Stomach smooth muscle (tissue), 2 donors: ENCODE measurements around the gene CTNNA3.

Source experiments
- H3K27ac ChIP-seq: one replicate; pipeline ENCODE4 v1.7.0; 2013; ENCODE audit warnings: mild to moderate bottlenecking, low read length, inconsistent platforms
- H3K27me3 ChIP-seq, 2 donors: one replicate each; pipeline ENCODE4 v1.7.0; 2013; ENCODE audit warnings: low read length in 2 of 2; ENCODE audit not compliant: insufficient read depth in 2 of 2, control insufficient read depth in 1 of 2
- H3K36me3 ChIP-seq, 2 donors: one replicate each; pipeline ENCODE4 v1.7.0; 2013; ENCODE audit warnings: low read length in 2 of 2; ENCODE audit not compliant: control insufficient read depth in 2 of 2, insufficient read depth in 2 of 2
- H3K4me1 ChIP-seq: one replicate; pipeline ENCODE4 v1.7.0; 2013; ENCODE audit warnings: low read length; ENCODE audit not compliant: control insufficient read depth, insufficient read depth
- H3K4me3 ChIP-seq, 2 donors: one replicate each; pipeline ENCODE4 v1.7.0; 2013; ENCODE audit warnings: low read length in 2 of 2
- H3K9ac ChIP-seq, 2 donors: one replicate each; pipeline ENCODE4 v1.7.0; 2013; ENCODE audit warnings: low read length in 2 of 2, mild to moderate bottlenecking in 1 of 2
- H3K9me3 ChIP-seq, 2 donors: one replicate each; pipeline ENCODE4 v1.7.0; 2013; ENCODE audit warnings: low read length in 2 of 2; ENCODE audit not compliant: control insufficient read depth in 2 of 2
- donor health status: healthy.
- donor health status: Pancreatic carcinoma.

The CTNNA3 gene

GRCh38 chr10:66748217-66748616 is 947.8 kb downstream of the CTNNA3 start:
- Histone ChIP-seq H3K9ac (no peak overlapping the region), H3K36me3 (no peaks in the 10 kb centered on the region), H3K27ac (no peak overlapping the region), H3K9me3 (no peaks in the 10 kb centered on the region), H3K4me1 (no peaks in the 10 kb centered on the region), H3K4me3 (no peak overlapping the region), H3K27me3 (no peaks in the 10 kb centered on the region)

GRCh38 chr10:66747451-66747850 is 948.5 kb downstream of the CTNNA3 start:
- Histone ChIP-seq H3K4me3 (no peak overlapping the region), H3K27me3 (no peaks in the 10 kb centered on the region), H3K36me3 (no peaks in the 10 kb centered on the region), H3K9me3 (no peaks in the 10 kb centered on the region), H3K4me1 (no peaks in the 10 kb centered on the region), H3K9ac (no peak overlapping the region), H3K27ac (no peak overlapping the region)

- Histone ChIP-seq H3K9me3 (no peaks in the 10 kb centered on the region), H3K27me3 (no peaks in the 10 kb centered on the region), H3K9ac (no peak overlapping the region), H3K27ac (no peak overlapping the region), H3K4me3 (no peak overlapping the region), H3K36me3 (no peaks in the 10 kb centered on the region), H3K4me1 (no peaks in the 10 kb centered on the region)
These were observed 949.3 kb downstream of the CTNNA3 start for GRCh38 chr10:66746711-66747110.

GRCh38 chr10:66746246-66746645 is 949.7 kb downstream of the CTNNA3 start:
- no peaks in the 10 kb centered on the region for H3K9me3 ChIP-seq
- no peaks in the 10 kb centered on the region for H3K27me3 ChIP-seq
- no peaks in the 10 kb centered on the region for H3K4me1 ChIP-seq
- H3K36me3 ChIP-seq = no peaks in the 10 kb centered on the region
- no peak overlapping the region for H3K4me3 ChIP-seq
- no peak overlapping the region for H3K9ac ChIP-seq
- H3K27ac ChIP-seq = no peak overlapping the region

GRCh38 chr10:66744915-66745314 is 951.1 kb downstream of the CTNNA3 start:
- Histone ChIP-seq H3K4me3 (no peak overlapping the region), H3K9me3 (no peaks in the 10 kb centered on the region), H3K36me3 (no peaks in the 10 kb centered on the region), H3K27ac (no peak overlapping the region), H3K9ac (no peak overlapping the region), H3K27me3 (no peaks in the 10 kb centered on the region), H3K4me1 (no peaks in the 10 kb centered on the region)

- Histone ChIP-seq H3K27me3 (no peaks in the 10 kb centered on the region), H3K9me3 (no peaks in the 10 kb centered on the region), H3K4me1 (no peaks in the 10 kb centered on the region), H3K36me3 (no peaks in the 10 kb centered on the region), H3K27ac (no peak overlapping the region), H3K4me3 (no peak overlapping the region), H3K9ac (no peak overlapping the region)
These were observed 958.8 kb downstream of the CTNNA3 start for GRCh38 chr10:66737241-66737640.

- no peaks in the 10 kb centered on the region for H3K4me1 ChIP-seq
- H3K27me3 ChIP-seq = no peaks in the 10 kb centered on the region
- no peak overlapping the region for H3K27ac ChIP-seq
- no peak overlapping the region for H3K9ac ChIP-seq
- H3K4me3 ChIP-seq = no peak overlapping the region
- H3K36me3 ChIP-seq = no peaks in the 10 kb centered on the region
- no peaks in the 10 kb centered on the region for H3K9me3 ChIP-seq
These were observed 972.2 kb downstream of the CTNNA3 start for GRCh38 chr10:66723608-66724400.

GRCh38 chr10:66719483-66719882 is 976.5 kb downstream of the CTNNA3 start:
- no peak overlapping the region for H3K9ac ChIP-seq
- H3K4me1 ChIP-seq = no peaks in the 10 kb centered on the region
- no peak overlapping the region for H3K27ac ChIP-seq
- H3K9me3 ChIP-seq = no peaks in the 10 kb centered on the region
- no peak overlapping the region for H3K4me3 ChIP-seq
- no peaks in the 10 kb centered on the region for H3K27me3 ChIP-seq
- H3K36me3 ChIP-seq = no peaks in the 10 kb centered on the region

GRCh38 chr10:66717231-66717981 is 978.6 kb downstream of the CTNNA3 start:
- Histone ChIP-seq H3K27ac (no peak overlapping the region), H3K4me1 (no peaks in the 10 kb centered on the region), H3K4me3 (no peak overlapping the region), H3K36me3 (no peaks in the 10 kb centered on the region), H3K27me3 (no peaks in the 10 kb centered on the region), H3K9ac (no peak overlapping the region), H3K9me3 (no peaks in the 10 kb centered on the region)

GRCh38 chr10:66714741-66715140 is 981.3 kb downstream of the CTNNA3 start:
- H3K27me3 ChIP-seq = no peaks in the 10 kb centered on the region
- H3K27ac ChIP-seq = no peak overlapping the region
- no peak overlapping the region for H3K4me3 ChIP-seq
- H3K9me3 ChIP-seq = no peaks in the 10 kb centered on the region
- H3K9ac ChIP-seq = no peak overlapping the region
- H3K36me3 ChIP-seq = no peaks in the 10 kb centered on the region
- H3K4me1 ChIP-seq = no peaks in the 10 kb centered on the region

- Histone ChIP-seq H3K9me3 (no peaks in the 10 kb centered on the region), H3K36me3 (no peaks in the 10 kb centered on the region), H3K27me3 (no peaks in the 10 kb centered on the region), H3K27ac (no peak overlapping the region), H3K9ac (no peak overlapping the region), H3K4me1 (no peaks in the 10 kb centered on the region), H3K4me3 (no peak overlapping the region)
These were observed 982.6 kb downstream of the CTNNA3 start for GRCh38 chr10:66713387-66713786.
